Suppressor macrophage (primary cell): Measurements from ENCODE around the gene IFT81.

Experiments used
- DNase-seq, 4 experiments: peaks; one replicate each; pipeline ENCODE4 v3.0.0-alpha.2; 2020 to 2022

Gene IFT81

DNA sequence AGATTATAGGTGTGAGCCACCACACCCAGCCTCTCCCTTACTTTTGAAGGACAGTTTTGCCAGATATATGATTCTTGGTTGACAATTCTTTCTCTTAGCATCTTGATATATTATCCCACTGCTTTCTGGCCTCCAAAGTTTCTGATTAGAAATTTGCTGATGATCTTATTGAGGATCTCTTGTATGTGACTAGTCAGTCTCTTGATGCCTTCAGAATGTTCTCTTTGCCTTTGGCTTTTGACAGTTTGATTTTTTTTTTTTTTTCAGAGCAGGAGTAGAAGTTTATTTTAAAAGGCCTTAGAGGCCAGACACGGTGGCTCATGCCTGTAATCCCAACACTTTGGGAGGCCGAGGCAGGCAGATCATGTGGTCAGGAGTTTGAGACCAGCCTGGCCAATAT, 32.6 kb downstream of the IFT81 start:
- no peak for DNase-seq

DNA sequence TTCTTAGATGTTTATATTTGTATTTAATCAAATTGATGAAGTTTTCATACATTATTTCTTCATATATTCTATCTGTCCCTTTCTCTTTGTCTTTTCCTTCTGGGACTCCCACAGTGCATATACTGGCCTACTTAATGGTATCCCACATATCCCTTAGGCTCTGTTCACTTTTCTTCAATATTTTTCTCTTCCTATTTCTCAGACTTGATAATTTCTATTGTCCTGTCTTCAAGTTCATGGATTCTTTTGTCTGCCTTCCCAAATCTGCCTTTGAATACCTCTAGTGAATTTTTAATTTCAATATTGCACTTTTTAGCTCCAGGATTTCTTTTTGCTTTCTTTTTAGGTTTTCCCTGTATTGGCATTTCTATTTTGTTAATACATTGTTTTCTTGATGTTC, 33.4 kb downstream of the IFT81 start:
- no peak for DNase-seq

DNA sequence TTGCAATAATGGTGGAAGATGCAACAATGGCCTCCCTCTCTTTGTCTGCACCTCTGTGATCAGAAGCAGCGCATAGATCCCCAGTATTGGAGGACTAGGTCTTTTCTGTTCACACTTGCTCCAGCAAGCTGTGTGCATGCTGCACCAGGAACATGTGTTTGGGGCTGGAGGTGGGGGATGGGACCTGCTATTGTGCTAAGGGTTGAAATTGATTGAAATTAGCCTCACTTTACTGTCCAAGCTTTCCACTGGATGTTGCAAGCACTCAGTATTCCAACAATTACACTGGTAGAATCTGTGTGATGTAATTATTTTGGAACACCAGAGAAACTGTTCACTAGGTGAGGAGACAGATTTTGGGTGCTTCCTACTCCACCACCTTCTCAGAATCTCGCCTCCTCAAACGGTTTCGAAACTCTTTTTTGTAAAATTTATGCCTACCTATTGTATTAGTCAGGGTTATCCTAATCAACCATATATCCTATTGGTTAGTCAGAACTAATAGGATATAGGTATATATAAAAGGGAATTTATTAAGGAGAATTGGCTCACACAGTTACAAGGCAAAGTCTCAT, 35.6 kb downstream of the IFT81 start:
- DNase-seq: no peak

DNA sequence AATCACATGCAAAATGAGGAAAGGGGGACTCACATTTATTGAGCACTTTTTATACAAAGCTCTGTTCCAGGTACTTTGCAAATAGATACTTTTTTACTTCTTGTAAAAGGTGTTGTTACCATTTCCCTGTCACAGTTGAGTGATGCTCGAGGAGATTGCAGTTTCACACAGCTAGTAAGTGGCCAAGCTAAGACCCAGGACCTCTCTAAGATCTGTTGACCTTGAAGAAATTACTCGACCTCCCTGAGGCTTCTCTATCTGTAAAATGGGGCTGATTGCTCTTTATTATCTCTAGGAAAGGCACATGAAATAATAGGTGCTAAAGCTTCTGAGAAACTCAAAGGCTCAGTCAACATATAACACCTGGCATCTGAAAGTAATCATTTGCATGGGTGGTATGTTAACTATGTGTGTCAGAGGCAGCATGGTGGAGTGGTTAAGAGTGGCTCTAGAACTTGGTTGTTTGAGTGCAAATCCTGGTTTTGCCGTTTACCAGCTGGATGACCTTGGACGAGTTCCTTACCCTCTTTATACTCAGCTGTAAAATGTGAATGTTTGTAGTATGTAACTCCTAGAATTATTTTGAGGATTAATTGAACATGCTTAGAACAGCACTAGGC, 41.5 kb downstream of the IFT81 start:
- no peak for DNase-seq

DNA sequence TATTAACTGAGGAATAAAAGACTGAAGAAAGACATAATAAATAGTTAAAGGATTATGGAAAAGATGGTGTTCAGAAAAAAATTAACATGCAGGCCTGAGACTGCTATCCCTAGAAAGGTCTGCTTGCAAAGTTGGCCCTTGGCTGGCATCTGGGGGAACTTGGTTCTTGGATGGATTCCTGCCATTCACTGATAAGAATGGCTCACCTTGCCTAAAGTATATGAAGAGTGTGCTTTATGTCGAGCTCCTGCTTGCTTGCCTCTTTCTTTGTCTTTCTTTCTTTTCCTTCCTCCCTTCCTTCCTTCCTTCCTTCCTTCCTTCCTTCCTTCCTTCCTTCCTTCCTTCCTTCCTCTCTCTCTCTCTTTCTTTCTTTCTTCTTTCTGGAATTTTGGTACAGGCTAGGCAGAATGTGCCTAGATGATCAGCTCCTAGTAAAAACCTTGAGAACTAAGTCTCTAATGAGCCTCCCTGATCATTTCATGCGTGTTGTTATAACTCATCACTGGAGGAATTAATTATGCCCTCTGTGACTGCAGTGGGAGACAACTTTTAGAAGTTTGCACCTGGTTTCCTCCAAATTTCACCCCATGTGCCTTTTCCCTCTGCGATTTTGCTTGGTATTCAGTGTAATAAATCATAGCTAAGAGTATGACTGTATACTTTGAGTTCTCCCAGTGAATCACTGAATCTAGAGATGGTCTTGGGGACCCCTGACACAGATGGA, 44.7 kb downstream of the IFT81 start:
- no peak for DNase-seq

DNA sequence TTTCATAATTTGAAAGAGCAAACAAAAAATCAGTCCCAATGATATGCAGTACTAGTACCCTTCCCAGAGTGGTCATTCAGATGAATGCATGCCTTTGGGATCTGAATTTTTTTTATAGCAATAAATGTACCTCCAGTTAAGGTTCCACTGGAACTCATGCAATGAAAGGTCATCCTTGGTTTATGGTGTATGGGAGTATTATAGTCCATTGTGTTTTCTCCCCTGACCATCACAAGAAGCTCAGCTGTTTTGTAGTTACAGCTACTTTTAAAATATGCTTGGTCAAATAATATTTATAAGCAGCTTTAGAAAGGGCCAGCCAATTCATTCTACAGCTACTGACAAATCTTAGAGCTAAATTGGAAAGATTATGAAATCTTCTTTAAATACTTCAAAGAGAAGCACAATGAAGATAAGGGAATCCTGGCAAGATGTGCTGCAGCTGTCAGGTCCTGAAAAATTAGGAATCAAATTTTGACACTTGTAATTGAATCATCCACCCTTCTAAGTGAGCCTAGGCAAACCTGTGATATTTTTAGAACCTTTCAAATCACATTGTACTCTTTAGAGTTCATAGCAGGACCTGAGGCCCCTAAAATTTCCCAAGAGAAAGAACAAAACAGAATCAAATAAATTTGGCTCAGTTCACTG, 46.5 kb downstream of the IFT81 start:
- no peak for DNase-seq

DNA sequence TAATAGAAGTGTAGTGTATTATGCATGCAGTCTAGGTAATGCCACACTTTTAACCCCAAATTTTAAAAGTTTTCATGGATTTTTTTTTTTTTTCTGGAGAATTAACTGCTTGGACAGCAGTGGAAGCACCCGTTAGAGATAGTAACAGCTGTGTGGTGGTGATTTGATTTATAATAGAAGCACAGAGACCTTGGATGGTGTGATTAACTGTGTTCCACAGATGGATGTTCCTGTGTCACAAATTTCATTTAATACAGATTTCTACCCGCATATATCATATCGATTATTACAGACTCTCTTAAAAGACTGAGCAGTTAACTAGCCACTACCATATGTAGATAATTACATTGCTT, 47.0 kb downstream of the IFT81 start:
- no peak for DNase-seq

DNA sequence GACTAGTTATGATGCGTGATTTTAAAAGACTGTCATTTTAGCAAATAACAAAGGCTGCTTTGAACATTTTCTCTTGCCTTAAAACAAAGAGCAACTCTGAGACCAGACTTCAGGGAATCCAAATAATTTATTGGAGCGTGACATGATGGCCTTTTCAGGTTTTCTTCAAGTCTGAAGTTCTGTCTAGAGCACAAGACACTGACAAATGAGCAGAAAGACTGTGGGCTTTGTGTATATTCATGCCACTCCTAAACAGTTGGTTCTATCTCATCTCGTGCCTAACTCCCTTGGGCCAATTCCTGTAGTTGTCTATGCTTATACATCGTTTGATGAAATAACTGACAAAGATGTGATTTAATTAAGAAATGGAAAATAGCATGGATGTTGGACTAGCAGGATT, 47.5 kb downstream of the IFT81 start:
- DNase-seq: no peak

DNA sequence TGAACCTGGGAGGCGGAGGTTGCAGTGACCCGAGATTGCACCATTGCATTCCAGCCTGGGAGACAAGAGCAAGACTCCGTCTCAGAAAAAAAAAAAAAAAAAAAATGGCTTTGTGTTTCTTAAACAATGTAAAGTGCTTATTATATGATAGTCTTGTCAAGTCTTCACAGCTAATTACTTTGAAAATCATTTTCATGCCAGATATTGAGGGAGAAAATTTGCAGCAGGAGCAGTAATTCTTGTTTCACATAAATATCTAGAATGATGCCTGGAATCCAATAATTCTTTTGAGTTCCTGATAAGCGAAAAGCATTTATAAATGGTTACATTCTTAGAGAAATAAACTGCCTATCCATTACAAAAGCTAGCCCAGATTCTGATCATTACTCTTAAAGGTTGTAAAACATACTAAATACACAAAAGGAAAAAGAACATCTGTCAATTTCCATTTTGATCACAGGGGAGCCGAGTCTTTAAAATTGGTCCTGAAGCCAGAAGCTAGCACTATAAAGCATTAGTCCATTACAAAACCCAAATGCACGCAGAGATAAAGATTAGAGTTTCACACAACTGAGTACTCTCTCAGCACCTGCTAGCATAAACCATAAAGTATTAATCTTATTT, 50.3 kb downstream of the IFT81 start:
- DNase-seq: no peak

DNA sequence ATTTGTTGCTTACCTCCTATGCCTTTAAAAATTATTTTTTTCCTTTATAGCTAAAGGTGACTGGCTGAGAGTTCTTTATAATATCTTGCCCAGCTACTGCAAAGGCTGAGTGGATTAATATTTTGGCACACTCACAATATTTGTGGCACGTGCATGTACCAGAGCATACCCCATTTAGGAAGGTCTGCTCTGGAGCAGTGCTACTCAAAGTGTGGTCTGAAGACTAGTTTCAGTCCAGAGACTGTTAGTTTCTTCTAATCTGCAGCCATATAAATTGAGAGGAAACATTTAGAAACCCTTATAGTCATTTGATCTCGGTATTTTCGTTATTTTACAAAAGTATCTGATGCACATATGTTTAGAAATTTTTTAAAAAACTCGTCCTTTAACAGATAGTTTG, 51.0 kb downstream of the IFT81 start:
- no peak for DNase-seq

DNA sequence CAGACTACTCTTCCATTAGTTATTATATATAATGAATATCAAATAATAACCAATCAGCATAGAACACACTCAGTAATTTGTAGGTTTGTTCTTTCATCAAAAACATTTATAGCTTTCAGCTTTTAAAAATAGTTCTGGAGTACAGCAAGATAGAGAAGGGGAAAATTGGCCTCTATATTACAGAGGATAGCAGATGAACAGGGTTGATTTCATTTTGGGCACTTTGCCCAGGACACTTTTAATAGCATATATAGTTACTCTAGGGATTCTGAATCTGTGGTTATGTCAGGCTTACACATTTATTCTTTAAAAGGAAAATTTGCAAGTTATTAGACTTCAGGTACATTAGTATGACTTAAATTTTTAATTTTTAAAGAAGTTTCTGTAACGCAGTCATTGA, 52.6 kb downstream of the IFT81 start:
- no peak for DNase-seq

DNA sequence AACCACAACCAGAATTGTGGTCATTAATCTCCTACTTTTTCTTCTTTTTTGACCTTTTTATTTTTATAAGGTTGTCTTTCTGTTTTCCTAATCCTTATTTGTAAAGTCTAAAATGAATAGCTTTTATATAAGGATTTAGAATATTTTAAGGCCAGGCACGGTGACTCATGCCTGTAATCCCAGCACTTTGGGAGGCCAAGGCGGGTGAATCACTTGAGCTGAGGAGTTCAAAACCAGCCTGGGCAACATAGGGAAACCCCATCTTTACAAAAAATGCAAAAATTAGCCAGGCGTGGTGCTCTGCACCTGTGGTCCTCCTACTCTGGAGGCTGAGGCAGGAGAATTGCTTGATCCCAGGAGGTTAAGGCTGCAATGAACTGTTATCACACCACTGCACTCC, 55.1 kb downstream of the IFT81 start:
- DNase-seq: no peak

DNA sequence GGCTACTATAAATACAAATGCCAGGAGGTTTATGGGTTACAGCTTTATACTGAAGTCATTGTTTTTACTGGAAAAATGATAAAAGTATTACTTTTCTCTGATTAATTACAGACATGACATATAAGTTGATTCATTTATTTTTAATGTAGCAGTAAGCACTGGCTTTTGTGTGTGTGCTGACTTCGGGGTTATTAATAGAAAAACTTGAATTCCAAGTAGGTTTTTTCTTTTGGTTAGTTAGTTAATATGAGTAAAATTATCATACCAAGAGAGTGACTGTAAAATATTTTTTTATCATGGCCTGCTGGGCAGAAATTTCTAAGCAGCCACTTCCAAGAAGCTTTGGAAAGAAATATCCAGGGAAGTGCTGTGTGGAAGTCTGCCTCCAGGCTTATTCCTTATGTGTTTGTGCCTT, 56.4 kb downstream of the IFT81 start:
- no peak for DNase-seq

DNA sequence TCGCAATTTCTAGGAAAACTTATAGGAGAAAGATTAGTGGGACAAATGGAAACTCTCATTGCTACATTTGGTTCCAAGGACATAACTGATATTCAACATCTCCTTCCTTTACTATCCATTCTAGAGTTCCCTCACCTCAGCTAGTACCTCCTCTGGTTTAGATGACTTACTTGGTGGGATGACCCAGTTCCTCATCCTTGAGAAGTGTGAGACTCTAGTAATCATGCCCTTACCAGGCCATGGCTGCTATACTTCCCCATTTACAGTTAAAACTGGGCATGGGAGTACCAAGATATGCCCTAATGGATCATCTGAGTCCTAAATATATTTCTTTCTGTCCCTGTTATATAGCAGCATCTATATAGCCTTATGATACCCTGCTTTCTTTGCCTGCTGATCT, 58.1 kb downstream of the IFT81 start:
- DNase-seq: peak; percentile 34 to 67 (median 49)

DNA sequence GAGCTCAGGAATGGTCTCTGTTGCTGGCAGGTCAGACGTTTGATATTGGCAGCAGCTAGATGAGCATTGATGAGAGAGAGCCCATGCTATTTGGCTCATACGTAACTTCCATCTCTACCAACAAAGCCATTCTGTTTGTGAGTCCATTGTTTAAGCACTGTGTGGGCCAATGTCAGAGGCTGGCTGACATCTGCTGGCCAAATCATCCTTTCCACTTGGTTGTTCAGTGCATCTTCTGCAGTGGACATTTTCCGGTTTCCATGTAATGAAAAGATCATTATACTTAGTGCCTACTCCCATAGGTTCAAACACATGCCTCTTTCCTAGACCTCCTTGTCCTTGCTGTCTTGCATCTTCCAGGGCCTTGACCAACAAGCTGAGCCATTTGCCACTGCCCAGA, 59.2 kb downstream of the IFT81 start:
- DNase-seq: no peak

DNA sequence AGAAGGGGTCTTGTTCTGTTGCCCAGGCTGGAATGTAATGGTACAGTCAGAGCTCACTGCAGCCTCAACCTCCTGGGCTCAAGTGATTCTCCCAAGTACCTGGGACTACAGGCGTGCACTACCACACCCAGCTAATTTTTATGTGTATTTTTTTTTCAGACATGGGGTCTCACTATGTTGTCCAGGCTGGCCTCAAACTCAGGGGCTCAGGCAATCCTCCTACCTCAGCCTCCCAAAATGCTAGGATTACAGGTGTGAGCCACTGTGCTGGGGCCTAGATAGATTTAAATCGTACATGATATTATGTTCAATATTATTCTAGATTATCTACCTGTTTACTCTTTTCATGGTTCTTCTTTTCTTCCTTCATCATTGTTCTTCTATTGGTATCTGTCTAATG, 61.5 kb downstream of the IFT81 start:
- DNase-seq: no peak

DNA sequence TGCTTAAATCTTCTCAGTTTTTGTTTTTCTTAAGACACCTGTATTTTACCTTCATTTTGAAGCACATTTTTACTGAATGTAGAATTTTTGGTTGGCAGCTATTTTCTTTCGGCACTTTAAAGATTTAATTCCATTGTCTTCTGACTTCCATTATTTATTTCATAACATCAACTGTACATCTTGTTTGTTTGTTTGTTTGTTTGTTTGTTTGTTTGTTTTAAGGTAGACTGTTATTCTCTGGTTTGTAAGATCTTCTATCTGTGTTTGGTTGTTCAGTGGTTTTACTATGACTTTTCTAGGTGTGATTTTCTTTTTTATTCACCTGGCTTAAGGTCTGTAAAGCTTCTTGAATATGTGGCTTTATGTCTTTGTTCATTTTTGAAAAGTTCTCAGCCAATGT, 61.9 kb downstream of the IFT81 start:
- no peak for DNase-seq

DNA sequence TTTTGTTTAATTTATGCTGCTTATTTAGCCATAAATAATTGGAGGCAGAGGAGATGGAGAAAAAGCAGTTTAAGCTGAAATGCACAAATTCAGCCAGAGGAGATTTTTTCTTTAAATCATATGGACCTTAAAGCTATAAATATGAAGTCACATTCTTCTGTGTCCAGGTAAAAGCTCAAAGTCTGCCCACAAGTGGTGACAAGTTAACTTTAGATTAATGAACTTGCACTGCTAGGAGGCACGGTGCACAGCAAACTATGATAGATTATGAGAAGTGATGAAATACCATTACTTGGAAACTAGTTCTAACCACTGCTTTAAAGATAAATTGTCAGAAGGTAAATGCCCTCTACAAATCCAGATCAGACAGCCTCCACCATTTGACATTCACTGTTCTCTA, 69.0 kb downstream of the IFT81 start:
- DNase-seq: no peak

DNA sequence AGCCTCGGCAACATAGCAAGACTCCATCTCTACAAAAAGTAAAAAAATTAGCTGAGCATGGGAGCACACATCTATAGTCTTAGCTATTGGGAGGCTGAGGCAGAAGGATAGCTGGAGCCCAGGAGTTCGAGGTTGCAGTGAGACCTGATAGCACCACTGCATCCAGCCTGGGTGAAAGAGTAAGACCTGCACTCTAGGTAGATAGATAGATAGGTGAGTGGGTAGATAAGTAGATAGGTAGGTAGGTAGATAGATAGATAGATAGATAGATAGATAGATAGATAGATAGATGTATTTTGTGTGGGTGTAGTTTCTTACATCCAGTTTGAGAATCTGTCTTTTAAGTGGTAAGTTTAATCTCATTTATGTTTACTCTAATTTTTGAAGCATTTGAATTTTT, 72.8 kb downstream of the IFT81 start:
- no peak for DNase-seq

DNA sequence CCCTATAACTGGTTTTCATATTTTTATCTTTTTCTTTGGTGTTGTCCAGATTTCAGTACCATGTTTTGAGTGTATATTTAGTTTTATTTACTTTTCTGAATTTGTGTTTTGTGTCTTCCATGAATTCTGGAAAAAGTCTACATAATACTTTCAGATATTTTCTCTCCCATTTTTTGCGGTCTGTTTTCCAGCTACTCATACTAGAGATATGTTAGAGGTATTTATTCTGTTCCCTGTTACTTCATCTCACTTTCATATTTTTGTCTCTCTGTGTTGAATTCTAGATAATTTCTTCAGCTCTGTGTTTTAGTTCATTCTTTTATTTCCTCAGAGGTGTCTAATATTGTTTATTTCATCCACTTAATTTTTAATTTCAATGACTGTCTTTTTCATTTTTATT, 74.2 kb downstream of the IFT81 start:
- DNase-seq: no peak

DNA sequence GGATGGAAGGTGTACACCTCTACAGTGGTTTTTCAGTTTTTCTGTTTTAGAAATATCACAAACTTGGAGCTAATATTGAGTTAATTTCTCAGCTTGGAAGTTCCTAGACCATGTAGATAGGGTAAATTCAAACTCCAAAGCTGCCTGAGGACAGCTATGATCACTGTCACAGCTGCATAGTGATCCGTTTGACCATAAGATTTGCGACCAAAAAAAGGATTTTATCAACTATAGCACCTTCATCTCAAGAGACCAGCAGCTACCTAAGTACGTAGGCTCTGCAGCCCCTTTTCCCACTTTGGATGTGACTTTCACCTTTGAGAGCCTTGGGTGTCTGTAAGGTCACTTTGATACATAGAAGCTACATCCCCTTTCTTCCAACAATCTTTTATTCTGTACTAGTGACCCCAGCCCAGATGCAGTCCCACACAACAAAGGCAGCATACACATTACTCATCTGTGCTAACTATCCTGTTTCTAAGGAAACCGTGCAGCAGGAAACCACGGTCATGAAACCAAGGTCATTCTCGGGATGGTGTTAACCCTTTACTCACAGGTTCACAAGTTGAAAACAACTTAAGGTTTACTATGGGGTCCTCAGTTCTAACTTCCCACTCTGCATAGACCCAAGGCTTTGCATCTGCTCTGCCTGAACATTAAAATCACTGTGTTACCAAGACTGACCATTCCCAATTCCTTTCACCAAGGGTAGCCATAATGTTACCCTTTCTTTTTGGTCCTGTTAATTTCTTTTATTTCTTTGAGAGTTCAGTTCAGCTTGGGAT, 75.4 kb downstream of the IFT81 start:
- peak in 1 of 4 experiments; percentile 16 for DNase-seq

DNA sequence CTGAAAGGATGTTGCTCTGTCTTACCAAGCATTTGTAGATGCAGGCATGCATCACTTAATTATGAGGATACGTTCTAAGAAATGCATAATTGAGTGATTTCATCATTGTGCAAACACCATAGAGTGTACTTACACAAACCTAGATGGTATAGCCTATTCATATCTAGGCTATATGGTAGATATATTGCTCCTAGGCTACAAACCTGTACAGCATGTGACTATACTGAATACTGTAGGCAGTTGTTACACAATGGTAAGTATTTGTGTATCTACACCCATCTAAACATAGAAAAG, 75.9 kb downstream of the IFT81 start:
- DNase-seq: no peak

DNA sequence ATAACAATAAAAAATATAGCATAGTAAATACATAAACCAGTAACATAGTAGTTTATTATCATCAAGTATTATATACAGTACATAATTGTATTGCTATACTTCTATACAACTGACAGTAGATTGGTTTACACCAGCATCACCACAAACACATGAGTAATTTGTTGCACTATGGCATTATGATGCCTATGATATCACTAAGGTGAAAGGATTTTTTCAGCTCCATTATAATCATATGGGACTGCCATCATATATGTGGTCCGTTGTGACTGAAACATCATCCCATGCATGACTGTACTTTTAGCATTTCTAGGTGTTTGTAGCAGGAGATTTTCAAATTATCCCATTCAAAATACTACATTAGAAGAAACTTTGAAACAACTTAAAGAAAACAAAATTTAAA, 77.8 kb downstream of the IFT81 start:
- DNase-seq: no peak
